Heart left ventricle (tissue), 13 donors: Measurements from ENCODE around the gene CYBA.

Experiments
- CTCF ChIP-seq, 12 donors: fragments of 200-600 bp; sonication (generic) in 4 of 12; IDR thresholded peaks; one replicate each; pipeline versions ENCODE4 v1.5.0 to v1.8.0; 2018 to 2022; ENCODE audit warnings: antibody characterized with exemption in 12 of 12, mild to moderate bottlenecking in 5 of 12
- POLR2A ChIP-seq, 2 donors: fragments of 450-650 bp; IDR thresholded peaks; one replicate each; pipeline ENCODE4 v1.6.1; 2017; ENCODE audit warnings: antibody characterized with exemption in 2 of 2, mild to moderate bottlenecking in 2 of 2, moderate library complexity in 2 of 2
- donor health status: ischemic (EF 13 %, LVEDD 7.1; RV severe dilation, severe dysfunction).
- donor health status: DM: no; HTN: yes; CAD: no.
- donor health status: DM: no; HTN: no; CAD: no.
- donor health status: ischemic (EF 25% LVEDD 6.9; RV normal size, moderate dysfunction).
- donor health status: ischemic (EF 25% LVEDD 5.7; RV mildly dilated, moderate dysfunction).
- donor health status: ischemic (EF 35%, LVEDD 5.7; RV mildly dilated, moderate dysfunction).
- donor health status: nonischemic (EF 11% LVEDD 7.7; RV severe dilation, severe dysfunction).
- donor health status: DM: yes; HTN: yes; CAD: no.
- donor health status: PGD.
- donor health status: ischemic (EF 29% LVEDD 5.4; RV normal size, mild dysfunction).
- donor health status: nonischemic (EF 23%, LVEDD 6.1; RV moderate dilation, normal function).

- no peak for TF ChIP-seq CTCF (IDR thresholded peaks at IDR 0.05)
- no peak for TF ChIP-seq POLR2A (IDR thresholded peaks at IDR 0.05)
Observed at GRCh38 chr16:88684569-88685155, 33.8 kb upstream of the CYBA start.
